Cardiac muscle cell (in vitro differentiated cells and primary cell): ENCODE results near the gene PRKG2. TPM values are rescaled to one million over a fixed set of nuclear protein-coding genes. Genes with fewer than 3 reads are reported as not detected.
A peak's percentile ranks its signal among the peaks of the same experiment; 100 is the strongest.

Experiments
- DNase-seq, 2 donors: peaks; one replicate each; pipeline versions ENCODE4 v3.0.0 to v3.0.0-alpha.2; 2010 to 2017; ENCODE audit warnings: low read depth in 1 of 2, low spot score in 1 of 2
- H3K27ac ChIP-seq: fragments of 200-600 bp; sonication (generic); 2 replicates; pipeline ENCODE4 v1.5.1; 2016
- H3K27me3 ChIP-seq: fragments of 200-600 bp; sonication (generic); 2 replicates; pipeline ENCODE4 v1.6.0; 2016; ENCODE audit warnings: control low read depth
- H3K36me3 ChIP-seq: fragments of 200-600 bp; sonication (generic); 2 replicates; pipeline ENCODE4 v1.5.1; 2016; ENCODE audit warnings: control low read depth
- H3K4me1 ChIP-seq: fragments of 200-600 bp; sonication (generic); 2 replicates; pipeline ENCODE4 v1.8.1; 2017; ENCODE audit warnings: low read depth, mild to moderate bottlenecking, mixed run types
- H3K4me3 ChIP-seq: fragments of 200-600 bp; sonication (generic); 2 replicates; pipeline ENCODE4 v1.5.1; 2016; ENCODE audit warnings: mild to moderate bottlenecking
- H3K9me3 ChIP-seq: fragments of 200-600 bp; sonication (generic); 2 replicates; pipeline ENCODE4 v1.5.1; 2017; ENCODE audit warnings: low read depth, mild to moderate bottlenecking, control low read depth
- CTCF ChIP-seq: IDR thresholded peaks from 2 replicates; pipeline ENCODE4 v1.5.1; 2012; ENCODE audit warnings: low read depth, mild to moderate bottlenecking, low read length
- polyA plus RNA-seq: library from polyadenylated mRNA; unstranded; fragments of >200 nt; fragmentation: Nextera tagmentation; extraction: Ambion mirVana; gene quantifications from 2 replicates; pipeline ENCODE4 v1.2.1, GENCODE V29; 2016
- total RNA-seq: library from RNA; depleted of rRNA; stranded (reverse); fragments of >200 nt; gene quantifications from 2 replicates; pipeline ENCODE4 v1.2.3, GENCODE V29; 2016

PRKG2 gene
- total and polyA plus RNA-seq, 2 experiments from 2014 or later, result 0.35 to 0.54 TPM

- no peak for TF ChIP-seq CTCF
- H3K9me3 ChIP-seq, result no peaks in the 10 kb centered on the region
These were observed 156.4 kb downstream of the PRKG2 start for GRCh38 chr4:81058621-81059020.

GRCh38 chr4:81052119-81053068 lies 162.6 kb downstream of the PRKG2 start:
- Histone ChIP-seq H3K9me3 (no peaks in the 10 kb centered on the region), H3K36me3 (no peaks in the 10 kb centered on the region), H3K4me1 (no peaks in the 10 kb centered on the region), H3K4me3 (no peak overlapping the region), H3K27ac (no peak overlapping the region), H3K27me3 (peaks cover 16% of the 10 kb centered on the region)
- peak; percentile 82 for TF ChIP-seq CTCF
- DNase-seq, result peak; percentile 76 to 85

More at GRCh38 chr4:81058621-81059020, 156.4 kb downstream of the PRKG2 start:
- no peaks in the 10 kb centered on the region for H3K4me1 ChIP-seq
- no peak overlapping the region for H3K27ac ChIP-seq
- no peaks in the 10 kb centered on the region for H3K36me3 ChIP-seq
- DNase-seq, result no peak
- H3K27me3 ChIP-seq, result no peaks in the 10 kb centered on the region
- no peak overlapping the region for H3K4me3 ChIP-seq

GRCh38 chr4:81049907-81050306 lies 165.1 kb downstream of the PRKG2 start:
- H3K36me3 ChIP-seq, result no peaks in the 10 kb centered on the region
- H3K9me3 ChIP-seq, result no peaks in the 10 kb centered on the region
- no peak for DNase-seq
- no peaks in the 10 kb centered on the region for H3K4me1 ChIP-seq
- peaks cover 37% of the 10 kb centered on the region for H3K27me3 ChIP-seq
- H3K4me3 ChIP-seq, result no peak overlapping the region
- TF ChIP-seq CTCF, result no peak
- no peak overlapping the region for H3K27ac ChIP-seq

- H3K4me1 ChIP-seq, result no peaks in the 10 kb centered on the region
- no peak for TF ChIP-seq CTCF
- H3K27me3 ChIP-seq, result peaks cover 43% of the 10 kb centered on the region
- DNase-seq, result peak in 1 of 2 donors; percentile 56
- H3K27ac ChIP-seq, result no peak overlapping the region
- H3K4me3 ChIP-seq, result no peak overlapping the region
- H3K36me3 ChIP-seq, result no peaks in the 10 kb centered on the region
- H3K9me3 ChIP-seq, result no peaks in the 10 kb centered on the region
These were observed 165.7 kb downstream of the PRKG2 start for GRCh38 chr4:81049330-81049729.

GRCh38 chr4:81042578-81043365 lies 172.2 kb downstream of the PRKG2 start:
- Histone ChIP-seq H3K27ac (no peak overlapping the region), H3K9me3 (no peaks in the 10 kb centered on the region), H3K27me3 (peaks cover 67% of the 10 kb centered on the region), H3K4me3 (no peak overlapping the region), H3K36me3 (no peaks in the 10 kb centered on the region), H3K4me1 (no peaks in the 10 kb centered on the region)
- TF ChIP-seq CTCF, result no peak
- no peak for DNase-seq
